ENCODE data around the gene GRIK3. TPM values are rescaled to one million over a fixed set of nuclear protein-coding genes. Genes with fewer than 3 reads are reported as not detected.

Gene GRIK3
- polyA plus RNA-seq, 2 of the 4 experiments (the other 2 are of a cell fraction), result not detected

DNA sequence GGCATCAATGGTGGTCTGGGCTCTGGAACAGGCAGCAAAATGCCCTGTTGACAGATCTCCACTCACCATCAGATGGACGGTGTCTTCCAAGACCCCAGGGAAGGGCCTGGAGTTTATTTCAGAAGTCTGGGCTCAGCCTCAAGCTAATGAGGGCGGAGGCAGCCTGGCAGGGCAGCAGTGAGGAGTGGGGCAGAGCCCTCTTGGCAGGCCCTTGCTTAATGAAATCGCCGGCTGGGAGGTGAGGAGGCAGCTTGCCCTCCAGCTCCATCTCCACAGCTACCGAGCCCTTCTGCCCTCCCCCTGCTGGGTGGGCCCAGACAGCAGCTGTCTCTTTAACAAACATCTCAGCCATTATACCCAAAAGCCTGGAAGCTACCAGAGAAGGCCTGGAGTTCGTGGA, 22.0 kb upstream of the GRIK3 start:
- 25% methylated on average over 5 of the region's 6 CpGs for WGBS (ENCODE audit: missing lambda C conversion rate)
- TF ChIP-seq NPAS2 (CRISPR knock-in tag; IDR thresholded peaks at IDR 0.05; ENCODE audit: borderline replicate concordance) (no peak), RNF2 (IDR thresholded peaks at IDR 0.05; ENCODE audit: borderline replicate concordance, low read depth) (no peak), CBX2 (IDR thresholded peaks at IDR 0.05; ENCODE audit: borderline replicate concordance, low read depth) (no peak), TFCP2L1 (CRISPR knock-in tag; IDR thresholded peaks at IDR 0.05) (no peak)
- TF ChIP-seq, protein P1, sequence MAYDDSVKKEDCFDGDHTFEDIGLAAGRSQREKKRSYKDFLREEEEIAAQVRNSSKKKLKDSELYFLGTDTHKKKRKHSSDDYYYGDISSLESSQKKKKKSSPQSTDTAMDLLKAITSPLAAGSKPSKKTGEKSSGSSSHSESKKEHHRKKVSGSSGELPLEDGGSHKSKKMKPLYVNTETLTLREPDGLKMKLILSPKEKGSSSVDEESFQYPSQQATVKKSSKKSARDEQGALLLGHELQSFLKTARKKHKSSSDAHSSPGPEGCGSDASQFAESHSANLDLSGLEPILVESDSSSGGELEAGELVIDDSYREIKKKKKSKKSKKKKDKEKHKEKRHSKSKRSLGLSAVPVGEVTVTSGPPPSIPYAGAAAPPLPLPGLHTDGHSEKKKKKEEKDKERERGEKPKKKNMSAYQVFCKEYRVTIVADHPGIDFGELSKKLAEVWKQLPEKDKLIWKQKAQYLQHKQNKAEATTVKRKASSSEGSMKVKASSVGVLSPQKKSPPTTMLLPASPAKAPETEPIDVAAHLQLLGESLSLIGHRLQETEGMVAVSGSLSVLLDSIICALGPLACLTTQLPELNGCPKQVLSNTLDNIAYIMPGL (CRISPR knock-in tag; IDR thresholded peaks at IDR 0.05; ENCODE audit: borderline replicate concordance), result no peak
- Histone ChIP-seq H3K9me3 (no peaks in the 10 kb centered on the region), H3K4me2 (no peak overlapping the region), H3K27ac (no peak overlapping the region), H3K4me3 (no peak overlapping the region), H3K4me1 (no peaks in the 10 kb centered on the region)
- CTCF ChIA-PET, result interaction anchor here (0.6 kb wide), 1 partner anchor 1377 kb away, joined by 3 read pairs; no protein-coding TSS in a partner anchor
- DNase-seq (ENCODE audit: low read depth in 1 of 2, low spot score in 1 of 2) (no peak), FAIRE-seq (no peak), ATAC-seq (no peak)
- POLR2A ChIA-PET, result no interaction called here

DNA sequence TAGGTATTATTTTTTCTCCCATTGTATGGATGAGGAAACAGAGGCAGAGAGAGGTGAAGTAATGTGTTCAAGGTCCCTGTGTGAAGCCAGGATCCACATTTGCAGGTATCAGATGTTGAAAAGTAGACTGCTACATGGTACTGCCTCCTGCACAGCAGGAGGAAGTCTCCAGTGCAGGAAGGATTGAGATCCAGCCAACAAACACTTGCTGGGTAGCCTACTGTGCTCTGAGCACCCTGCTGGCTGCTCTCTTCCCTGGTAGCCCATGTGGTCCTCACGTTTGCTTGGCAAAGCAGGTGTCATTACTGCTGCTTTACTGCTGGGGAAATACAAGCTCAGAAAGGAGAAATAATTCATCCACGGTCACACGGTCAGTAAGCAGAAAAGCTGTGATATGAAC, 21.3 kb upstream of the GRIK3 start:
- ATAC-seq, result no peak
- Histone ChIP-seq H3K27ac (no peak overlapping the region), H3K9me3 (no peaks in the 10 kb centered on the region), H3K4me1 (no peaks in the 10 kb centered on the region), H3K4me3 (no peak overlapping the region), H3K4me2 (no peak overlapping the region)
- DNase-seq (ENCODE audit: low read depth in 1 of 2, low spot score in 1 of 2), result no peak
- POLR2A ChIA-PET, result no interaction called here
- CTCF ChIA-PET, result interaction anchor here (0.6 kb wide), 1 partner anchor 1376 kb away, joined by 3 read pairs; no protein-coding TSS in a partner anchor
- 15% methylated on average over 3 of the region's 3 CpGs for WGBS (ENCODE audit: missing lambda C conversion rate)
- no peak for FAIRE-seq
- TF ChIP-seq FOSL2 (IDR thresholded peaks at IDR 0.05) (no peak), FOSL2 (CRISPR knock-in tag; IDR thresholded peaks at IDR 0.05) (no peak), POLR2A (IDR thresholded peaks at IDR 0.05; ENCODE audit: low read length) (no peak), CHD4 (IDR thresholded peaks at IDR 0.05; ENCODE audit: borderline replicate concordance) (no peak), MAZ (IDR thresholded peaks at IDR 0.05; ENCODE audit: borderline replicate concordance, low read depth, low read length) (no peak), JUNB (IDR thresholded peaks at IDR 0.05) (no peak), SMC3 (IDR thresholded peaks at IDR 0.05) (no peak), KDM5A (IDR thresholded peaks at IDR 0.05) (no peak), RARB (CRISPR knock-in tag; IDR thresholded peaks at IDR 0.05) (no peak)
- TF ChIP-seq, protein P2, sequence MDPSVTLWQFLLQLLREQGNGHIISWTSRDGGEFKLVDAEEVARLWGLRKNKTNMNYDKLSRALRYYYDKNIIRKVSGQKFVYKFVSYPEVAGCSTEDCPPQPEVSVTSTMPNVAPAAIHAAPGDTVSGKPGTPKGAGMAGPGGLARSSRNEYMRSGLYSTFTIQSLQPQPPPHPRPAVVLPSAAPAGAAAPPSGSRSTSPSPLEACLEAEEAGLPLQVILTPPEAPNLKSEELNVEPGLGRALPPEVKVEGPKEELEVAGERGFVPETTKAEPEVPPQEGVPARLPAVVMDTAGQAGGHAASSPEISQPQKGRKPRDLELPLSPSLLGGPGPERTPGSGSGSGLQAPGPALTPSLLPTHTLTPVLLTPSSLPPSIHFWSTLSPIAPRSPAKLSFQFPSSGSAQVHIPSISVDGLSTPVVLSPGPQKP (IDR thresholded peaks at IDR 0.05; ENCODE audit: low read depth, low read length), result no peak

DNA sequence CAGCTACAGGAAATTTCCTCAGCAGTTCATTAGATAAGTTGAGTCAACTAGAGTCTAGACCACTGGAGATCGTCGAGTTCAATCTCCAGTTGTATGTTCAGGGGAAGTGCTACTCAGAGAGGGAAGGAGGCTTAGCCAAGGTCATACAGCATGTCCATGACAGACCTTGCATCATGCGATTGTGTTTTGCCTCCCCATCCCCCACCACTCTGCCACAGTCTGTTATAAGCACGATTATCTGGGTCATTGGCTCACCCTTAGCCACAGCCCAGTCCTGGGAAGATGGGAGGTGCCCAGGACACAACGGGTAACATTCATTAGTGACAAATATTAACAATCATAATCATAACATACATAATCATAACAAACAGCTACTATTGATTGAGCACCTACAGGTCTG, 18.9 kb upstream of the GRIK3 start:
- TF ChIP-seq ESRRA (IDR thresholded peaks at IDR 0.05; ENCODE audit: borderline replicate concordance, low read length) (no peak), EP300 (IDR thresholded peaks at IDR 0.05) (no peak), KDM5A (IDR thresholded peaks at IDR 0.05) (no peak), SMC3 (IDR thresholded peaks at IDR 0.05) (no peak), TFCP2L1 (CRISPR knock-in tag; IDR thresholded peaks at IDR 0.05) (no peak), MYC (IDR thresholded peaks at IDR 0.05; ENCODE audit: borderline replicate concordance, low read length) (no peak), CHD4 (IDR thresholded peaks at IDR 0.05; ENCODE audit: borderline replicate concordance) (no peak), POLR2A (IDR thresholded peaks at IDR 0.05; ENCODE audit: low read length) (no peak), NR3C1 (IDR thresholded peaks at IDR 0.05) (no peak)
- TF ChIP-seq, protein P3, sequence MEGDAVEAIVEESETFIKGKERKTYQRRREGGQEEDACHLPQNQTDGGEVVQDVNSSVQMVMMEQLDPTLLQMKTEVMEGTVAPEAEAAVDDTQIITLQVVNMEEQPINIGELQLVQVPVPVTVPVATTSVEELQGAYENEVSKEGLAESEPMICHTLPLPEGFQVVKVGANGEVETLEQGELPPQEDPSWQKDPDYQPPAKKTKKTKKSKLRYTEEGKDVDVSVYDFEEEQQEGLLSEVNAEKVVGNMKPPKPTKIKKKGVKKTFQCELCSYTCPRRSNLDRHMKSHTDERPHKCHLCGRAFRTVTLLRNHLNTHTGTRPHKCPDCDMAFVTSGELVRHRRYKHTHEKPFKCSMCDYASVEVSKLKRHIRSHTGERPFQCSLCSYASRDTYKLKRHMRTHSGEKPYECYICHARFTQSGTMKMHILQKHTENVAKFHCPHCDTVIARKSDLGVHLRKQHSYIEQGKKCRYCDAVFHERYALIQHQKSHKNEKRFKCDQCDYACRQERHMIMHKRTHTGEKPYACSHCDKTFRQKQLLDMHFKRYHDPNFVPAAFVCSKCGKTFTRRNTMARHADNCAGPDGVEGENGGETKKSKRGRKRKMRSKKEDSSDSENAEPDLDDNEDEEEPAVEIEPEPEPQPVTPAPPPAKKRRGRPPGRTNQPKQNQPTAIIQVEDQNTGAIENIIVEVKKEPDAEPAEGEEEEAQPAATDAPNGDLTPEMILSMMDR (IDR thresholded peaks at IDR 0.05), result no peak
- TF ChIP-seq, protein P4, sequence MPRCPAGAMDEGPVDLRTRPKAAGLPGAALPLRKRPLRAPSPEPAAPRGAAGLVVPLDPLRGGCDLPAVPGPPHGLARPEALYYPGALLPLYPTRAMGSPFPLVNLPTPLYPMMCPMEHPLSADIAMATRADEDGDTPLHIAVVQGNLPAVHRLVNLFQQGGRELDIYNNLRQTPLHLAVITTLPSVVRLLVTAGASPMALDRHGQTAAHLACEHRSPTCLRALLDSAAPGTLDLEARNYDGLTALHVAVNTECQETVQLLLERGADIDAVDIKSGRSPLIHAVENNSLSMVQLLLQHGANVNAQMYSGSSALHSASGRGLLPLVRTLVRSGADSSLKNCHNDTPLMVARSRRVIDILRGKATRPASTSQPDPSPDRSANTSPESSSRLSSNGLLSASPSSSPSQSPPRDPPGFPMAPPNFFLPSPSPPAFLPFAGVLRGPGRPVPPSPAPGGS (IDR thresholded peaks at IDR 0.05), result no peak
- TF ChIP-seq, protein P5, sequence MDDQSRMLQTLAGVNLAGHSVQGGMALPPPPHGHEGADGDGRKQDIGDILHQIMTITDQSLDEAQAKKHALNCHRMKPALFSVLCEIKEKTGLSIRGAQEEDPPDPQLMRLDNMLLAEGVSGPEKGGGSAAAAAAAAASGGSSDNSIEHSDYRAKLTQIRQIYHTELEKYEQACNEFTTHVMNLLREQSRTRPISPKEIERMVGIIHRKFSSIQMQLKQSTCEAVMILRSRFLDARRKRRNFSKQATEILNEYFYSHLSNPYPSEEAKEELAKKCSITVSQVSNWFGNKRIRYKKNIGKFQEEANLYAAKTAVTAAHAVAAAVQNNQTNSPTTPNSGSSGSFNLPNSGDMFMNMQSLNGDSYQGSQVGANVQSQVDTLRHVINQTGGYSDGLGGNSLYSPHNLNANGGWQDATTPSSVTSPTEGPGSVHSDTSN (IDR thresholded peaks at IDR 0.05), result no peak
- H3K4me3 ChIP-seq, result no peak overlapping the region
- 21% methylated on average over 5 of the region's 5 CpGs for WGBS (ENCODE audit: missing lambda C conversion rate)
- FAIRE-seq (no peak), DNase-seq (ENCODE audit: low read depth in 1 of 2, low spot score in 1 of 2) (no peak), ATAC-seq (no peak)
- H3K9me3 ChIP-seq, result no peaks in the 10 kb centered on the region
- POLR2A ChIA-PET, result no interaction called here
- no peaks in the 10 kb centered on the region for H3K4me1 ChIP-seq
- no peak overlapping the region for H3K4me2 ChIP-seq
- CTCF ChIA-PET, result no interaction called here
- H3K27ac ChIP-seq, result no peak overlapping the region
